WTC11 (cell line): Measurements from ENCODE around the gene ARHGEF28.

Experiments used
- GABPB1 ChIP-seq: sonication (generic); formaldehyde crosslinking; IDR thresholded peaks from 2 replicates; pipeline ENCODE4 v1.8.1; 2023; ENCODE audit warnings: mild to moderate bottlenecking, missing genetic modification reagents
- ZNF317 ChIP-seq: sonication (generic); formaldehyde crosslinking; IDR thresholded peaks from 2 replicates; pipeline ENCODE4 v1.8.1; 2023; ENCODE audit warnings: low read depth, mild to moderate bottlenecking, moderate library complexity, missing genetic modification reagents, borderline replicate concordance
- TF ChIP-seq, protein P1 (sequence below): fragments of 200-600 bp; IDR thresholded peaks from 2 replicates; pipeline ENCODE4 v1.8.0; 2022; ENCODE audit warnings: antibody characterized with exemption
- TF ChIP-seq, protein P2 (sequence below): sonication (generic); formaldehyde crosslinking; conservative IDR thresholded peaks from 2 replicates; pipeline ENCODE4 v1.8.1; 2022; ENCODE audit warnings: mild to moderate bottlenecking, missing genetic modification reagents
- TF ChIP-seq, protein P3 (sequence below): sonication (generic); formaldehyde crosslinking; IDR thresholded peaks from 2 replicates; pipeline ENCODE4 v1.8.1; 2022; ENCODE audit warnings: low read depth, missing genetic modification reagents, borderline replicate concordance
- TF ChIP-seq, protein P4 (sequence below): sonication (generic); formaldehyde crosslinking; IDR thresholded peaks from 2 replicates; pipeline ENCODE4 v1.8.1; 2023; ENCODE audit warnings: mild to moderate bottlenecking, moderate library complexity, missing genetic modification reagents

DNA sequence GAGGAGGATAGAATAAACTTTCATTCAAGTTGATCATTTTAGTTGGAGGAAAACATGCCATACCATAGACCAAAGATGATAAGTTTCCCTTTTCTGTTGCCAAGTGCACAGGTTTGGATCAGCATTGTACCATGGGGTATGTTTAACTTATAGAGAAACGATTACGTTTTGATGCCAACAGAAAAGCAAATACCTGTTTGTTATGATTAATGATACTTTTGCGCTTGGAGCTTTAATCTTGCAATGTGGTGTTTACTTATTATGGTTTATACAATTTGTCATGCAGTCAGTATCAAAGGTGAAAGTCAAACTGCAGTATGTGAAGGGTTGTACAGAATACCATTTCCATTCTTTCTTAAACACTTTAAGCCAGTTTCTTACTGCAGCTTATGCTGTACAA lies 13.2 kb upstream of the ARHGEF28 start:
- TF ChIP-seq, protein P1, sequence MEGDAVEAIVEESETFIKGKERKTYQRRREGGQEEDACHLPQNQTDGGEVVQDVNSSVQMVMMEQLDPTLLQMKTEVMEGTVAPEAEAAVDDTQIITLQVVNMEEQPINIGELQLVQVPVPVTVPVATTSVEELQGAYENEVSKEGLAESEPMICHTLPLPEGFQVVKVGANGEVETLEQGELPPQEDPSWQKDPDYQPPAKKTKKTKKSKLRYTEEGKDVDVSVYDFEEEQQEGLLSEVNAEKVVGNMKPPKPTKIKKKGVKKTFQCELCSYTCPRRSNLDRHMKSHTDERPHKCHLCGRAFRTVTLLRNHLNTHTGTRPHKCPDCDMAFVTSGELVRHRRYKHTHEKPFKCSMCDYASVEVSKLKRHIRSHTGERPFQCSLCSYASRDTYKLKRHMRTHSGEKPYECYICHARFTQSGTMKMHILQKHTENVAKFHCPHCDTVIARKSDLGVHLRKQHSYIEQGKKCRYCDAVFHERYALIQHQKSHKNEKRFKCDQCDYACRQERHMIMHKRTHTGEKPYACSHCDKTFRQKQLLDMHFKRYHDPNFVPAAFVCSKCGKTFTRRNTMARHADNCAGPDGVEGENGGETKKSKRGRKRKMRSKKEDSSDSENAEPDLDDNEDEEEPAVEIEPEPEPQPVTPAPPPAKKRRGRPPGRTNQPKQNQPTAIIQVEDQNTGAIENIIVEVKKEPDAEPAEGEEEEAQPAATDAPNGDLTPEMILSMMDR, result no peak
- TF ChIP-seq, protein P2, sequence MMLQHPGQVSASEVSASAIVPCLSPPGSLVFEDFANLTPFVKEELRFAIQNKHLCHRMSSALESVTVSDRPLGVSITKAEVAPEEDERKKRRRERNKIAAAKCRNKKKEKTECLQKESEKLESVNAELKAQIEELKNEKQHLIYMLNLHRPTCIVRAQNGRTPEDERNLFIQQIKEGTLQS, result no peak
- TF ChIP-seq, protein P3, sequence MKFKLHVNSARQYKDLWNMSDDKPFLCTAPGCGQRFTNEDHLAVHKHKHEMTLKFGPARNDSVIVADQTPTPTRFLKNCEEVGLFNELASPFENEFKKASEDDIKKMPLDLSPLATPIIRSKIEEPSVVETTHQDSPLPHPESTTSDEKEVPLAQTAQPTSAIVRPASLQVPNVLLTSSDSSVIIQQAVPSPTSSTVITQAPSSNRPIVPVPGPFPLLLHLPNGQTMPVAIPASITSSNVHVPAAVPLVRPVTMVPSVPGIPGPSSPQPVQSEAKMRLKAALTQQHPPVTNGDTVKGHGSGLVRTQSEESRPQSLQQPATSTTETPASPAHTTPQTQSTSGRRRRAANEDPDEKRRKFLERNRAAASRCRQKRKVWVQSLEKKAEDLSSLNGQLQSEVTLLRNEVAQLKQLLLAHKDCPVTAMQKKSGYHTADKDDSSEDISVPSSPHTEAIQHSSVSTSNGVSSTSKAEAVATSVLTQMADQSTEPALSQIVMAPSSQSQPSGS (CRISPR knock-in tag), result no peak
- TF ChIP-seq ZNF317 (CRISPR knock-in tag), result no peak
- TF ChIP-seq, protein P4, sequence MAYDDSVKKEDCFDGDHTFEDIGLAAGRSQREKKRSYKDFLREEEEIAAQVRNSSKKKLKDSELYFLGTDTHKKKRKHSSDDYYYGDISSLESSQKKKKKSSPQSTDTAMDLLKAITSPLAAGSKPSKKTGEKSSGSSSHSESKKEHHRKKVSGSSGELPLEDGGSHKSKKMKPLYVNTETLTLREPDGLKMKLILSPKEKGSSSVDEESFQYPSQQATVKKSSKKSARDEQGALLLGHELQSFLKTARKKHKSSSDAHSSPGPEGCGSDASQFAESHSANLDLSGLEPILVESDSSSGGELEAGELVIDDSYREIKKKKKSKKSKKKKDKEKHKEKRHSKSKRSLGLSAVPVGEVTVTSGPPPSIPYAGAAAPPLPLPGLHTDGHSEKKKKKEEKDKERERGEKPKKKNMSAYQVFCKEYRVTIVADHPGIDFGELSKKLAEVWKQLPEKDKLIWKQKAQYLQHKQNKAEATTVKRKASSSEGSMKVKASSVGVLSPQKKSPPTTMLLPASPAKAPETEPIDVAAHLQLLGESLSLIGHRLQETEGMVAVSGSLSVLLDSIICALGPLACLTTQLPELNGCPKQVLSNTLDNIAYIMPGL, result no peak
- TF ChIP-seq GABPB1, result no peak
